Sigmoid colon (tissue), 4 donors: ENCODE measurements around the gene STAMBPL1.
A peak's percentile ranks its signal among the peaks of the same experiment; 100 is the strongest.

Experiments used
- CTCF ChIP-seq, 4 experiments: fragments of 450-650 bp in 3 of 4; fragments of 200-600 bp in 1 of 4; IDR thresholded peaks; one replicate each; pipeline ENCODE4 v1.5.1; 2016 to 2019; ENCODE audit warnings: antibody characterized with exemption in 4 of 4, mild to moderate bottlenecking in 3 of 4, moderate library complexity in 2 of 4
- POLR2A ChIP-seq, 2 donors: fragments of 450-650 bp; IDR thresholded peaks; one replicate each; pipeline ENCODE4 v1.6.1; 2016; ENCODE audit warnings: antibody characterized with exemption in 2 of 2, mild to moderate bottlenecking in 2 of 2, moderate library complexity in 2 of 2
- POLR2AphosphoS5 ChIP-seq, 4 donors: sonication (generic); formaldehyde crosslinking; IDR thresholded peaks; one replicate each; pipeline ENCODE4 v1.6.1; 2017; ENCODE audit warnings: antibody characterized with exemption in 4 of 4

- no peak for TF ChIP-seq CTCF (IDR thresholded peaks at IDR 0.05)
- TF ChIP-seq POLR2A (IDR thresholded peaks at IDR 0.05) = no peak
- peak in 3 of 4 donors; percentile 5 to 47 (median 36) for TF ChIP-seq POLR2AphosphoS5 (IDR thresholded peaks at IDR 0.05)
Observed at GRCh38 chr10:88941026-88941425, 61.0 kb downstream of the STAMBPL1 start.
